HG03108 (cell line): Measurements from ENCODE around the gene NCAPG.
"Not testable (repeated sequence)": the region's sequence is repeated elsewhere in the genome, so short reads cannot be mapped to it uniquely, and the experiment has no call there.

ENCODE experiments used
- ATAC-seq: cut with Tn5 transposase; IDR thresholded peaks from one replicate; pipeline ENCODE4 v1.9.1; 2021; ENCODE audit warnings: moderate library complexity; ENCODE audit not compliant: unreplicated experiment

Gene NCAPG

DNA sequence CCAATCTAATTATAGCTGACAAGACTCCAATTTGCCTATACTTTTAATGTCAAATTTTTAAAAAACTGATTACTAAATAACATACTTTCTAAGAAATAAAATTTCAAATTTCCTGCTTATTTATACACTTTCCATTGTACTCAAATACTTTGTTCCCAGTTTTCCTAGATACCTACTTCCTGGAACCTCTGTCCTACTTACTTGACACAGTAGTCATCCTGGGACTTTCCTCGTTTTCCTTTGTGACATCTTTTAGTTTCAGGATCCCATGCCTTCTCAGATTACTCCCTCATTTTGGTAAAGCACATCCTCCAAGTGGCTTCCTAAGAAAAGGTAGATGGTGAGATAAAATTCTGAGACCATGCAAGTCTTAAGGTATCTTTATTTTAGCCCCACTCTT is 16.0 kb upstream of the NCAPG start:
- no peak for ATAC-seq

DNA sequence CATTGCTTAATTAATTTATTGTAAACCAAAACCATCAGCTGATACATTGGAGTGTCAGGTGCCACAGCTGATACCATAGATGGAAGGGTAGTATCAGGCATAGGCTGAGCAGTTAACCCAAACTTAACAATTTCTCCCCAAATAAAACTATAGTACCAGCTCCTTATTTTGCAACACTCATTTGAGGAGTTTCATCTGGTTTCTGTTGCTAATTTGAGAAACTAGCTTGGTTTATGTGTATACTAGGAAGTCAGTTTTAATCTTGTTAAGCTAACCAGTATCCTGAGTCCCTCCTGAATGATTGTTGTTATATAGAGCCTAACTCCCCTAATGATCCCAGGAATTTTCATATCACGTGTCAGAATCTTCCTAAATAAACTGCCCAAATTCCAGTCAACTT is 13.0 kb upstream of the NCAPG start:
- no peak for ATAC-seq

DNA sequence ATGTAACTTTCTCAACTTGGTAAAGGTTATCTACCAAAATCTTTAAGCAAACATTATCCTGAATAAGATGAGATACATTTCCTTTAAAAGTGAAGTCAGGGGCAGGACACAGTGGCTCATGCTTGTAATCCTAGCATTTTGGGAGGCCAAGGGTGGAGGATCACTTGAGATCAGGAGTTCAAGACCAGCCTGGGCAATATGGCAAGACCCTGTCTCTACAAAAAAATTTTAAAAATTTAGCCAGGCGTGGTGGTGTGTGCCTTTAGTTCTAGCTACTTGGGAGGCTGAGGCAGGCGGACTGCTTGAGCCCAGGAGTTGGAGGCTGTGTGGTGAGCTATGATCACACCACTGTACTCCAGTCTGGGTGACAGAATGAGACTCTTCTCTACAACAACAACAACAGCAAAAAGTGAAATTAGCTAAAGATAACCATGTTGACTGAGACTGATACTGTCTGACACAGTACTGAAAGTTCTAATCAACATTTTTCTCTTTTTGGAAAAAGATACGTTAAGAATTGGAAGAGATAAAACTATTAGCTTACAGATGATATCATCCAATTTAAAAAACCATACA is 5.1 kb upstream of the NCAPG start:
- ATAC-seq: no peak

DNA sequence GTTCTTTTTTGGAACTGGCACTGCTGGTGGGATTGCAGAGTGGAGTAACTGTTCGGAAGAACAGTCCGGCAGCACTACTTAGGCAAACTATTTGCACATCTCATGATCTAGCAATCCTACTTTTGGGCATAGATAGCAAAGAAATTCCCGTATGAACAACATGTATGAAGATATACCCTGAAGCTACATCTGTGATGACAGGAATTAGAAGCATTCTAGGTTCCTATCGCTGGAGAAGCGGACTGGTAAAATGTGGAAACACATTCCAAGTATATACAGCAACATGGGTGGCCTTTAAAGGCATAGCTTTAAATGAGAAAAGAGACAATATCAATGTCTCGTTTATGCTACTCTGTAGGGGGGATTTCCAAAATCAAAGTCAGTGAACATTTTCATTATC is 3.3 kb upstream of the NCAPG start:
- ATAC-seq: no peak

DNA sequence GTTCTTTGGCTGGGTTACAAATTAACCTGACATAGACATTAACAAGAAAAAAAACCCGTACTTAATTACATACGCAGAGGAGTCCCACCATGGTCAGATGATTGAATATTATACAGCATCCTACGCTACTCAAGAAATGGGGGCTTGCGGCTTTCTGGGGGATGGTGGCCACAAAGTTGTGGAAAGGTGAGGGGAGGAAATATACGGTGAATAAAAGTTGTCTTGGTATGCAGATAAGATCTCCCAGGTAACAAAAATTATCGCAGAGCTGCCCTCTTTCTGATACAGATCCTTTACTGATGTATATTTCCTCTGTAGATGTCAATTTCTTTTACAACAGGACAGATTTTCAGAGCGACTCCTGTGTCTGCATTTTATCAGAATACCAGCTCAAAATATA is 1.1 kb upstream of the NCAPG start:
- no peak for ATAC-seq

DNA sequence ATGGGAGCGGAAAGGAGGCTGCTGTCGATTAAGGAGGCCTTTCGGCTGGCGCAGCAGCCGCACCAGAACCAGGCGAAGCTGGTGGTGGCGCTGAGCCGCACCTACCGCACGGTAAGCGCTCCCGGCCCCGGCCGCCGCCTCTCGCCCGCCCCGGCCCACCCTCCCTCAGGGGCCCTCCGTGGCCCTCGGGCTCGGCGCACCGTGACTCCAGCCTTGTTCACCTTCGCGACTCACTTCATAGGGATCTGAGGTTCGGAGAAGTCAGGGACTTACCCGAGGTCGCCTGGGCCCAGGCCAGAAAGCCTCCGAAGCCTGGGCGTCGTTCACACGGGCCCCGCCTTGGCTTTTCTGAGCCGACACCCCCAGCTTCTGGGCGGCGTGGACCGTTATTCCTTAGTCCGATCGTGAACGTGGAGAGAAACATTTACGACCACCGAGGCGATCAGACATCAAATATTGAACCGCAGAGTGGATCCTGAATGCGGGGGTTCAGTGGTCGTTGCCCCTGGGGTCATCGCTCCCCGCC is 362 bp downstream of the NCAPG start:
- ATAC-seq: peak; percentile 15

DNA sequence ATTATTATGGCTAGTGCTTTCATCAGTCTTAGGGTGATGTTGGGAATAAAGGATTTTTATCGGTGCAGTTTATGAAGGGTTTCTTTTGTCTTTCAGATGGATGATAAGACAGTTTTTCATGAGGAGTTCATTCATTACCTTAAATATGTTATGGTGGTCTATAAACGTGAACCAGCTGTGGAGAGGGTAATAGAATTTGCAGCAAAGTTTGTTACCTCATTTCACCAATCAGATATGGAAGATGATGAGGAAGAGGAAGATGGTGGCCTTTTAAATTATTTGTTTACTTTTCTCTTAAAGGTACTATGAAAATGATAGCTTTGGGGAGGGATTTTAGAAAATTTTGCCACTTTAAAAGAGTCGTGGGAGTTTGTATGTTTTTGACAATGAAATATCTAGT is 1.3 kb downstream of the NCAPG start:
- ATAC-seq: no peak

DNA sequence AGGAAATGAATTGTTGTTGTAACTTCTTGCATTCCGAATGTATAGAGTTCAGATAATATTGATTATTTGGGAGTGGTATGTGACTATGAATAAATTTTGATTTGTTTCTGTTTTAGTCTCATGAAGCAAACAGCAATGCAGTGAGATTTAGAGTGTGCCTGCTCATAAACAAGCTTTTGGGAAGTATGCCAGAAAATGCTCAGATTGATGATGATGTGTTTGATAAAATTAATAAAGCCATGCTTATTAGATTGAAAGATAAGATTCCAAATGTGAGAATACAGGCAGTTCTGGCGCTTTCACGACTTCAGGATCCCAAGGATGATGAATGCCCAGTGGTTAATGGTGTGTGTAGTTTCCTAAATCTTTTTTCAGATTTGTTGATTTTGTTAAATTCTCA is 2.0 kb downstream of the NCAPG start:
- ATAC-seq: no peak

DNA sequence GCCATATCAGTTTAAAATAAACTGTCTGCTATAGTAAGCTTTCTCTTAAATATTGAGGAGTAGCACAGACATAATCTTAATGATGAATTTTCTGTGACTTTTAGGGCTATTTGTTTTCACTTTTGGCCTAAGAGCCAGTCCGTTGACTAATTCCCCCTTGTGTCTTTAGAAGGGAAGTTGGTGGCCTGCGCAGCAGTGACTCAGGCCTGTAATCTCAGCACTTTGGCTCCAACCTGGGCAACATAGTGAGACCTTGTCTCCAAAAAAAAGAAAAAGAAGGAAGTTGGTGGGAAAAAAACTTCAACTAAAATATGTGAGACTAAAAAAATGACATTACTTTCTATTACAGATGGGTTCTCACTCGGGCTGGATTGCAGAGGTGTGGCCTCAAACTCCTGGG is 3.4 kb downstream of the NCAPG start:
- no peak for ATAC-seq

DNA sequence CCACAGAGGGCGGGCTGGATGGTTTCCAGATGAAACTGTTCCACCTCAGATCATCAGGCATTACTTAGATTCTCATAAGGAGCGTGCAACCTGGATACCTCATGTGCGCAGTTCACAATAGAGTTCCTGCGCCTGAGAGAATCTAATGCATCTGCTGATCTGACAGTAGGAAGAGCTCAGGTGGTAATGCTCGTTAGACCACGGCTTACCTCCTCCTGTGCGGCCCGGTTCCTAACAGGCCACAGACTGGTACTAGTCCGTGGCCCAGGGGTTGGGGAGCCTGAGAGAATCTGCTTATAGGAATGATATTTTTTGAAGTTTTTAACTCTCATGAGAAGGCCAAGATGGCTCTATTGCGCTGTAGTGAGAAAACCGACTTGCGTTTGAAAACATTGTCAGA is 5.4 kb downstream of the NCAPG start:
- ATAC-seq: no peak

DNA sequence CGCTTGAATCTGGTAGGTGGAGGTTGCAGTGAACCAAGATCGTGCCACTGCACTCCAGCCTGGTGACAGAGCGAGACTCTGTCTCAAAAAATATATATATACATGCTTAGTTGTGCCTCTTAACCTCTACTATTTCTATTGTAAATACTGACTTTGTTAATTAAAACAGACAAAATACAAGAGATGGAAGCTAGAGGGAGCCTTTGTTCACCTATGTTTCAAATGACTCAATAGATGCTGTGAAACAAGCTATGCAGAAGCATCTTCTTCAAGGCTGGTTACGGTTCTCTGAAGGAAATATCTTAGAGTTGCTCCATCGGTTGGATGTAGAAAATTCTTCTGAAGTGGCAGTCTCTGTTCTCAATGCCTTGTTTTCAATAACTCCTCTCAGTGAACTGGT is 6.2 kb downstream of the NCAPG start:
- ATAC-seq: peak; percentile 73

DNA sequence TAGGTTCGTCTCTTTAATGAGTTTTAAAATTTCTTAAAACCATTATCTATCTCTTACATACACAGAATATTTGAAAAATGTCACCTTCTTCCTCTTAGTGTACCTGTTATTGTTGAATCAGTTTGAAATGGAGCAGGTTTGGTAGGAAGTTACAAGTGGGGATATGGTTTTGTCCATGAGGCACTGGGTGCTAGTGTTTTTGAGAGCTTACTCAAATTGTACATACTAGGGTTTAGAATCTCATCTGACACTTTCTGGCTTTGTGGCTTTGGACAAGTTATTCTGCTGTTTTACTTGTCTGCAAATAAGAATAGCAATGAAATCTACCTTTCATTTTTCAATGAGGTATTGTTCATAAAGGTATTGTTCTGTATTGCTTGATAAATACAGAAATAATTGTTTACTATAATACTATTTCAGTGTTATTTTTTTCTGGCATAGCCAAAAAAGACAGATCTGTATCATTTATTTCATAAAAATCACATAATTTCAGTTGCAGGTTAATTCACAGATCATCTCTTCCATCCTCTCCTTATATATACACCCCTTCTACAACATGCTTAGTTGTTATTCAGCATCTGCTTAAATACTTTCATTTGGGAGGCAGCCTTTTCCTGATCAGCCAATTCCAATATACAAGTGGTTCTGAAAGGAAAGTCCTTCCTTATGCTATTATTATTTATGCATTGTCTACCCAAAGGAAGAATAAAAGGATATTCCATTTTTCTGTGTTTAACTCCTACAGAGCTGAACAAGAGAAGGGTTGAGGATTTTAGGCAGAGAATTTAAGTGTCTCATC is 13.3 kb downstream of the NCAPG start:
- no peak for ATAC-seq

DNA sequence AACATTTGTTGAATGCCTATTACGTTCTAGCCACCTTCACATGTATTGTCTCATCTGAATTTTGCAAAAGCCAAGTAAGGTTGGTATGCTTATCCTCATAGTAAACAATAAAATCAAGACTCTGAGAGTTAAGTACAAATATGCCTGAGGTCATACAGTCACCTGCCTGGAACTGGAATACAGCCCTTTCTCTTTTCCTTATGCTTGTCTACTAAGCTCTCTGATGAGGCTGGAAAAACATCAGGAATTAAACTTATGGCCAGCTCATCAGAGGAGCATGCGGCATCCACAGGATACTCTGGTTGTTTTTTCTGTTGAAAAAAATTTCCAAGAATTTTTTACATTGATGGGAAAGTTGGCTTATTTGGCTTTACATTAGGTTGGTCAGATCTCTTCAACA is 35.5 kb downstream of the NCAPG start:
- no peak for ATAC-seq

DNA sequence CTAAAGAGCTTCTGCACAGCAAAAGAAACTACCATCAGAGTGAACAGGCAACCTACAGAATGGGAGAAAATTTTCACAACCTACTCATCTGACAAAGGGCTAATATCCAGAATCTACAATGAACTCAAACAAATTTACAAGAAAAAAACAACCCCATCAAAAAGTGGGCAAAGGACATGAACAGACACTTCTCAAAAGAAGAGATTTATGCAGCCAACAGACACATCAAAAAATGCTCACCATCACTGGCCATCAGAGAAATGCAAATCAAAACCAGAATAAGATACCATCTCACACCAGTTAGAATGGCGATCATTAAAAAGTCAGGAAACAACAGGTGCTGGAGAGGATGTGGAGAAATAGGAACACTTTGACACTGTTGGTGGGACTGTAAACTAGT is 39.5 kb downstream of the NCAPG start:
- ATAC-seq: not testable (repeated sequence)

DNA sequence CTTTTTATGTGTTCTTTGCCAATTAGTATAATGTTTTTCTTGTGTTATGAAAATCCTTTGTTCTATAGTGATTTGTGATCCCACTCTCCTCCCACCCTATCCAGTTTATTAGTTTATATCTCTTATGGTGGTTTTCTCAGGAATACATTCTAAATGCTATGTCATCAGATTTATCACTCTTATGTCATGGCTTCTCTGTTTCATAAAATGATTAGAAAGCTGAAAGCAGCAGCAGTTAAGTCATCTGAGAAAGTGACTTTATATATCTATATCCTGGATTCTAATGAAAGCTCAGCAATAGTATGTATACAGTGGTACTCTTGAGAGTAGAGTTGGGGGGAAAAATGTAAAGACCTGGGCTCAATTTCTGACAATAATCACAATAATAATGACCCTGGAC is 41.2 kb downstream of the NCAPG start:
- no peak for ATAC-seq

DNA sequence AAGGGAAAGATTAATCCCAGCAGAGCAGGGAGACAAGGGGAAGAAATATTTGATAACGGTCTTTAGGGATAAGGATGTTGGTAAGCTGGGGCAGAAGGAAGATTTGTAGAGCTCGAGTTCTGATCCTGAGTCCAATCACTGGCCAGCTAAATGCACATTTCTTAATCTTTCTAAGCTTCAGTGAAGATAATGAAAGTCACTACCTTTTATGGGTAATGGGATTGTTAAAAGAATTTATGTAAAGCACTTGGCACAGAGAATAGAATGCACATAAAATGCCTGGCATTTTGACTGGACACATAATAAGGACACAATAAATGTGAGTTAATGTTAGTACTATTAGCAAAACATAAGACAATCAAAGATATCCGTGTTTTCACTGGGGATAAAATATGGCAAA is 43.3 kb downstream of the NCAPG start:
- ATAC-seq: no peak

DNA sequence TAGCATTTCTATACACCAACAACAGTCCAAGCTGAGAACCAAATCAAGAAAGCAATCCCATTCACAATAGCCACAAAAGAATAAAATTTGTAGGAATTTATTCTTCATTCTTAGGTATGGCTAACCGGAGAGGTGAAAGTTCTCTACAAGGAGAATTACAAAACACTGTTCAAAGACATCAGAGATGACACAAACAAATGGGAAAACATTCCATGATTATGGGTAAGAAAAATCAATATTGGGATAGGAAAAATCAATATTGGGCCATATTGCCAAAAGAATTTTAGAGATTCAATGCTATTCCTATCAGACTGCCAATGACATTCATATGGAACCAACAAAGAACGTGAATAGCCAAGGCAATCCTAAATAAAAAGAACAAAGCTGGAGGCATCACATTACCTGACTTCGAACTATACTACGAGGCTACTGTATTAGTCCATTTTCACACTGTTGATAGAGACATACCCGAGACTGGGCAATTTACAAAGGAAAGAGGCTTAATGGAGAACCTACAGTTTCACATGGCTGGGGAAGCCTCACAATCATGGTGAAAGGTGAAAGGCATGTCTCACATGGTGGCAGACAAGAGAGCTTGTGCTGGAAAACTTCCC is 49.1 kb downstream of the NCAPG start:
- no peak for ATAC-seq

DNA sequence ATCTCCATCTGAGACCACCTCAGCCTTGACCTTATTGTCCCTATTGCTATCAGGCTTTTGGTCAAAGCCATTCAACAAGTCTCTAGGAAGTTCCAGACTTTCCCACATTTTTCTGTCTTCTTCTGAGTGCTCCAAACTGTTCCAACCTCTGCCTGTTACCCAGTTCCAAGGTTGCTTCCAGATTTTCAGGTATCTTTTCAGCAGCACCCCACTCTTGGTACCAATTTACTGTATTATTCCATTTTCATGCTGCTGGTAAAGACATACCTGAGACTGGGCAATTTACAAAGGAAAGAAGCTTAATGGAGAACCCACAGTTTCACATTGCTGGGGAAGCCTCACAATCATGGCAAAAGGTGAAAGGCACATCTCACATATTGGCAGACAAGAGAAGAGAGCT is 51.1 kb downstream of the NCAPG start:
- not testable (repeated sequence) for ATAC-seq

DNA sequence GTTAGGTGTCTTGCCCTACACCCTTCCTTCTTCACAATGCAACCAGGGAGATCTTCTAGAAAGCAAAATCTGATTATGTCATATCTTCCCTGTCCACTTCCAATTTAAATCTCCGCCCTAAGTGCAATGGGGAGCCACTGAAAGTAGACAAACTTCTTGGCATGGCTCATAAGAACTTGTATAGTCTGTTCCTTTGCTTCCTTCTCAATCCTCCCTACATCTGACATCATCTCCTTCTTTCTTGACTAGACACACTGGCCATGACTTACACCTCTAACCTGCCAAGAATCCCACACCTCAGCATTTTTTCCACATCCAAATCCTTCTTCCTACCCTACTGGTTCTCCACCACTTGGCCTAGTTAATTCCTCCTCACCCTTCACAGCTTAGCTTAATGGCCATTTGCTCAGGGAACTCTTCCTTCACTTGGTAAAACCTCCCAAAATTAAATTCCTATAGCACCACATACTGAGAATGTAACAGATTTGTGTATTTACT is 55.1 kb downstream of the NCAPG start:
- no peak for ATAC-seq

DNA sequence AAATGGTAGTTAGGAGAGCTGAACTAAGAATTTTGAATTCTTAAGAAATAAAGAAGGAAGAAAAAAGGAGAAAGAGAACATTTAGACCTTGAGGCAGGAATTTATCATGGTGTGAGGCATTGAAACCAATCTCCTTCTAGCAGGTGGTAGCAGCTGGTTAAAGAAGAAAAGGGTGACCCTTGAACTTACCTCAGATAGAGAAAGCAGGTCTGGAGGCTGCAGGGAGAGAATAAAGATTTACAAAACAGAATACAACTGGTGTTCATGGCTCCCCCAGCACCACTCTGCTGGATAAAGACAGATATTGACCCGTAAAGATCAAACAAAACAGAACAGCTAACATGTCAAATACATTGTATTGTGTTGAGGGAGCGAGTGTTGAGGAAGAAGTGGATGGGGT is 56.0 kb downstream of the NCAPG start:
- no peak for ATAC-seq

DNA sequence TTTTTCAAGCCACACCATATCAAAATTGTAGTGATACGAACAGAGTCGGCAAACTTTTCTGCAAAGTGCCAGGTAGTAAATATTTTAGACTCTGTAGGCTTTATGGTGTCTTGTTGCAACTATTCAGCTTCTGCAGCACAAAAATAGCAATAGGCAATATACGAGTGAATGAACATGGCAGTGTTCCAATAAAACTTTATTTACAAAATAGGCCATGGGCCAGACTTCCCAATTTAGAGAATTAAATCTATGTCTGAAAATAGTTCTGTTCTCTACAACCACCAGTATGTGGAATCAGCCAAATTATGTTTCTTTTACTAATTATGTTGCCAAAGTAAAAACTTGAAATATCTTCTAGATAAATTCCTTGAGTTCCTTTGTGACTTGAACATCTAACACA is 56.5 kb downstream of the NCAPG start:
- no peak for ATAC-seq

DNA sequence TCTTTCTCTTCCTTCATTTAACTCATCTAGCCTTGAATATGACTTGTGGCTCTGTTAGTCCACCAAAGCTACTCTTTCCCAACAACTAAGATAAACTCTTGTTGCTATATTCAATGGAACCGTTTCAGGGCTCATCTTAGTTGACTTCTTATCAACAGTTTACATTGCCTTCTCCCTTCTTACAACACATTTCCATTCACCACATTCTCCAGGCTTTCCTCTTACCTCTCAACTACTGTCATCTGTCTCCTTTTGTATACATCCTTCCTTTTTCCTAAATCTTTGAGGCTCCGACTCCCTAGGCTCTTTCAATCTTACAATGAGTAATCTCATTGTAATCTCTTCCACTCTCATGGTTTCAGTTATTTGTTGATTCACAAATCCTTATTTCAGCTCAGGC is 58.5 kb downstream of the NCAPG start:
- no peak for ATAC-seq
